Left kidney (tissue), 2 donors: ENCODE data around the gene BHLHE23. TPM values are rescaled to one million over a fixed set of nuclear protein-coding genes. Genes with fewer than 3 reads are reported as not detected.

Source experiments
- DNase-seq: peaks from one replicate; pipeline ENCODE4 v3.0.0-alpha.2; 2013
- polyA plus RNA-seq: library from polyadenylated mRNA; unstranded; fragments of 120-200 nt; gene quantifications from one replicate; pipeline ENCODE4 v1.2.1, GENCODE V29; 2013; ENCODE audit not compliant: insufficient read length

BHLHE23 gene
- polyA plus RNA-seq, 1 donor, result not detected

GRCh38 chr20:63009045-63009961, 2.5 kb upstream of the BHLHE23 start:
- peak; percentile 63 for DNase-seq

- DNase-seq, result no peak
These were observed 1.8 kb upstream of the BHLHE23 start for GRCh38 chr20:63008541-63009044.

DNA sequence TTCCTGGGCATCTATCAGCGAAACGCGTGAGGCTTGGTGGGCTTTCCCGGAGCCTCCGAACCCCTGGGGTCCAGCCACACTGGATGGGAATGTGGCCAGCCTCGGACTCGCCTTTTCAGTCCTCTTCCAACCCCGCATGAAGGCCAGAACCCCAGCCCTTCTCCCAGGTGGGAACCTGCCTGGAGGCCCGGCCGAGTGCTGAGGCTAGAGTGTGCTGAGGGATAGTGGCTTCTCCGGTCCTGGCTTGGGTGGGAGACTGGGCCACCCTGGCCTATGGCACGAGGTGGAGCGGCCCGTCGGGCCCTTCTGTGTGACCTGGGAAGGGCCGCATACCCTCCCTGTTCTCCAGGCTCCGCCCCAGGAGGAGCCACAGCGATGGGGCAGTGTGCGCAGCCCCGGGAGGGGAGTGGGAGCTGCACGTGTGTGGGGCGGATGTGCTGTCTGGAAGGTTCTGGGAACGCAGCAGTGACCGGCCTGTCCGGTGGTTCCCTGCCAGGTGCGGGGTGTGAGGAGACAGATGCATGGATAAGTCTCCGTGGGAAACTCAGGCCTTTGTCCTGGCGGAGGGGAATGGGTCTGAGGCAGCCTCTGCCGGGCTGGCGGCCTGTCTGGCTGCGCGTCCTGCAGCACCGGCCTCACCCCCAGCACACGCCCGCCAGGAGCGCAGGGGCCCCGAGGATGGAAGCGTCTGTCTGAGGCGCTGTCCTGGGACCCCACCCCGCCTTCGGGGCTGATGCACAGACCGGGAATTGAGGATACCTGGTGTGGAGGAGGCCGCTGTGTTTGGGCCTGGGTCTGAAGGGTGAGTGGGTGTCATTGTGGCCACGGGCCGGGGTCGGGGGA, 1.1 kb upstream of the BHLHE23 start:
- no peak for DNase-seq

DNA sequence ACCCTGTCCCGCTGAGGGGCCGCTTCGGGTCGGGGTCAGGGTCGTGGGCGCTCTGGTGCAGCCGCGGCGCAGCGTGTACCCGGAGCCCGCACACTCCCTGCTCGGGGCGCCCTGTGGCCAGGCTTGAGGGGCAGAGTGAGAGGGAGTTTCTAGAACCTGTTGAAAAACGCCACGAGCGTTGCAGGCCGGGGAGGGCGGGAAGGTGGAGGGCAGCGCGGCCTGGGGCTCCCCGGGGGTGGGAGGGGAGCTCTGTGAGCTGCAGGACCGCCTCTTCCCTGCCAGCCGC, 539 bp upstream of the BHLHE23 start:
- DNase-seq, result no peak

GRCh38 chr20:63005862-63006539, 763 bp downstream of the BHLHE23 start:
- no peak for DNase-seq

DNA sequence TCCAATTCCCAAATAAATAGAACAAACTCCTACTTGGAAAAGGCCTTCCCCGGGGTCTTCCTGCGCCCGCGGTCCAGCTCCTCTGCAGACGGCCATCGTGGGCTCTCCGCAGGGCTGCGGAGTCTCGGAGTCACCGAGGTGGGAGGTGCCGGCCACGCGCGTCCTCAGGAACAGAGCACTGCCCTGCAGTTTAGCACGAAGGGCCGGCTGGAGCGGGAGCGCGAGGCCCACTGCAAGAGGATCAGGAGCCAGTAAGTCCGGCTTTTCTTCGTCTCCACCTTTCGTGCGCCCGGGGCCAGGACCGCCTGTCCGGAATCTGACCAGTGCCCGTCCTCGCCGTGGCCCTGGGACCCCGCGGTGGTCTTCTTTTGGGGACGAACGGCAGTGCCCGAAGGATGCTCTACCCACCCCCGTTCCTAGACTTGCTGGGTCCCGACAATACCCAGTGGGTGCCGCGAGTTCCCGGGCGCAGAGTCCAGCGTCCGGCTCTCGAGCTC, 1.4 kb downstream of the BHLHE23 start:
- no peak for DNase-seq

GRCh38 chr20:63004607-63005364, 2.0 kb downstream of the BHLHE23 start:
- no peak for DNase-seq

DNA sequence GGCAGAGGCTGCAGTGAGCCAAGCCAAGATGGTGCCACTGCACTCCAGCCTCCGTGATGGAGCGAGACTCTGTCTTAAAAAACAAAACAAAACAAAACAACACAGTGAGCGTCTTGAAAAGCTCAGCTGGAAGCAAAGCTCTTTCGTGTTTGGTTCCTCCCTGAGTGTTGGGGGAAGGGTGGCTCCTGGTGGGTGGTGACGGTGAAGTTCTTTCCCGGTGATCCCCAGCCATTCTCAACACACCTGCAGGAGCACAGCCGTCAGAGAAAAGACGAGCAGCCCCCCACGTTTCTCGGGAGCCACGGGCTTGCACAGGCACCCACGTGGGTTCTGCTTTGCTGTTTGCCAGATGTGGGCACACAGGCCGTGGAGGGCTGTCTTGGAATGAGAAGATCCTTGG, 3.2 kb downstream of the BHLHE23 start:
- no peak for DNase-seq

- no peak for DNase-seq
These were observed 4.3 kb downstream of the BHLHE23 start for GRCh38 chr20:63002511-63002910.

- no peak for DNase-seq
These were observed 5.8 kb downstream of the BHLHE23 start for GRCh38 chr20:63000958-63001357.

- DNase-seq, result no peak
These were observed 6.7 kb downstream of the BHLHE23 start for GRCh38 chr20:63000036-63000435.

DNA sequence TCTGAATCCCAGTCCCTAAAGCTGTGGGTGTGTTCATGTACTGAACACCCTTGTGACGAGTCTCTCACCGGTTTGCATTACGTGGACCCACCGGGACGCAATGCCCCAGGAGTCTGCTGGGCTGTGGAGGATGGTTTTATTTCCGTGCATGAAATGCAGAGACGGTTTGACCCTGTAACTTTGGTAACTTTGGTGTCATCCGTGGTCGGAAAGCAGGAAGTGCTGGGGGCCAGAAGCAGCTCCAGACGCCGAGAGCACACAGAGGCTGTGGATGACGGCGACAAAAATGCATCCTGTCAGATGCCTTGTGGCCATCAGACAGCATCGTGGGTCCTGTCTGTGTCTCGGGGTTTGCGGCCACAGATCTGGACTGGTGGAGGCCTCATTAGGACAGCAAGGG, 7.2 kb downstream of the BHLHE23 start:
- no peak for DNase-seq

DNA sequence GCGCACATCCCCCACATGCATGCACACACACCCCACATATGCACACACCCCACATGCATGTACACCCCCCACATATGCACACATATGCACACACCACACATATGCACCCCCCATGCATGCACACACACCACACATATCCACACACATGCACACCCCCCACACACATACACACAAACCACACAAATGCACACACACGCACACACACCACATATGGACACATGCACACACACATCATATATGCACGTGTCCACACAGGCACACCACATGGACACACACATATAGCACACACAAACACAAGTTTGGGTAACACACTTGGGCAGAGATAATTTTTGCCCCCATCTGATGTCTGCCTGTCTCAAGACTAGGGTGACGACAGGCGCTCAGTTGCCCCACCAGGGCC, 8.3 kb downstream of the BHLHE23 start:
- no peak for DNase-seq

GRCh38 chr20:62997417-62998035, 9.2 kb downstream of the BHLHE23 start:
- no peak for DNase-seq

DNA sequence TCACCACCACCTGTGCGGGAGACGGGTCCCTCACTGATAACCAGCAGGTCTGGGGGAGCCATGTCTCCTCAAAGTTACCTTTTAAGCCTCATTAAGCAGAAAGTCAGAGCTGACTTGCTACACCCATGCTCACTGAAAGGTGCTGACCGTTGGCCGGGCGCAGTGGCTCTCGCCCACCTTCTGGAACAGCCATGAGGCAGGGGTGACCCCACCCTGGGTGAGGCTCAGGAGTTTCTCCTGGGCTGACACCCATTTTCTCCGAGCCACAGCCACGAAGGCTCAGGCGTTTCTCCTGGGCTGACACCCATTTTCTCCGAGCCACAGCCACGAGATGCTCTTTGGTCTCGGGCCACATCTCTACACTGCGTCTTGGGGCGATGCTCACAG, 10.2 kb downstream of the BHLHE23 start:
- no peak for DNase-seq

DNA sequence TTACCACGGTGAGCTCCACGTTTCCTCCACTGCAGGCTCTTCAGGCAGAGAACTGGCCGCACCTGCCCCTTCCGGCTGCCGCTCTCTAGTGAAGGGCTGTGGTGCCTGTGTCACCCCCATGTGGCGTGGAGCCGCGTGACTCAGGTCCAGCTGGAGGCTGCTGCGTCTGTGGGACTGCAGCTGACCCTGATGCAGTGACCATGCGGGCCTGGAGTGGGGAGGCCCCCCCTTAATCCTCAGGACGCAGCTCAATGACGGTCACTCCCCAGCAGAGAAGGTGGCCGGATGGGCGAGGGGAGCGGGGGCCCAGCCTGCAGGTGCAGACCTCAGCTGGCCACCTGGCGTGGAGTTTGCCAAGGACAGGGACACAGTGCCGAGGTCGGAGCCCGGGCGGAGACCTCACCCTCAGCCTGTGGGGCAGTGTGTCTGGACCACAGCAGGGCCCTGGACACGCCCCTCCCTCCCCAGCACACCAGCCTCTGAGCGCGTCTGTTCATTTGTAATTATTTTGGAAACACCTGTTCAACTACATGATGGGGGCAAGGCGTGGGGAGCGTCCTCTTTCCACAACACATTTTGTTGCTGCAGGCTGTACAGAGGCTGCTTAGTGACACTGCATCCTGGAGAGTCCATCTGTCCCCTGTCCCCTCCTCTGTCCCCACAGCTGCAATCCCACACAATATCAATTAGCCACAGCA, 10.7 kb downstream of the BHLHE23 start:
- no peak for DNase-seq

DNA sequence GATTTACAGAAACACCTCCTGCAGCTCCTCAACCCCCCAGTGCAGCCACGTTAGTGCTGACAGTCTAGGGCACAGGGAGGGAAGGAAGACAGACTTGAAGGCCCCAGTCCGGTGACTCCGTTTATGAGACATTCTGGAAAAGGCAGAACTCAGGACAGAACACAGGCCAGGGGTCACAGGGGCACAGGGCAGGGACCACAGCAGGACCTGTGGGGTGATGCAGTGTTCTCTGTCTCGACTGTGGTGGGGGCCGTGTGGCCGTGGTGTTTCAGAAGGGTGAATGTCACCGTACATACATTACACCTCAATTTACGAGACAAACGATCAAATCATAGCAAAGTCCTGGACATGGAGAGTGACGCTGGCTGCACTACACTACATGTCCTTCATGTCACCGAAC, 11.3 kb downstream of the BHLHE23 start:
- DNase-seq, result no peak

GRCh38 chr20:62994869-62995281, 11.9 kb downstream of the BHLHE23 start:
- no peak for DNase-seq

DNA sequence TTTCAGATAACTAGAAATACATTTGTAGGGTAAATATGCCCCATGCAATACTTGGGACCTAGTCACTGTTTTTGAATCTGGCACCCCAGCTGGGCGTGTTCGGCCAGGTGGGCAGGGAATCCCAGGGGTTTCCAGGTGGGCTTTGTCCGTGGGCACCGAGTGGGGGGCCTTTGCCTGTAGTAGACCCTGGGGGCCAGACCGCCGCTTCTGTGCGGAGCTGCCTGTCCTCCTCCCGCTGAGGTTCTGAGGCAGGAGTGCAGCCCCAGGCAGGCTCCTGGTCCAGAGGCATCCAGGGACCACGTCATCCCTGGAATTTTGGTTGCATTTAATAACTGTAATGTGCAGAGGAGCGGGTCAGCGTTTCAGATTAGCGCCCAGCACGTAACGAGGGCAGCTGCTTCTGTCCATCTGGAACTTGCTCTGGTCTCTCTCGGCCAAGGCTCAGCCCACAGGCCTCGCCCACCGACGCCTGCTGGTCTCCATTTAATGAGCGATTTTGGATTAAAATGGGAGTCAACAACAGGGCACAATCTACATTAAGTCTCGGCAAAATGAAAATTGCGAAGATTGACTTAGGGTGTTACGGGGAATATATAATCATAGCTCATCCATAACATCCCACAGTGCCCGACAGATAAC, 12.8 kb downstream of the BHLHE23 start:
- DNase-seq, result no peak

- DNase-seq, result no peak
These were observed 14.9 kb downstream of the BHLHE23 start for GRCh38 chr20:62991863-62992262.
